ENCODE data around the gene AP5S1. TPM values are rescaled to one million over a fixed set of nuclear protein-coding genes. Genes with fewer than 3 reads are reported as not detected.
A peak's percentile ranks its signal among the peaks of the same experiment; 100 is the strongest.

The AP5S1 gene
- total and polyA plus RNA-seq, 7 donors: 11.0 to 25.2 (median 12.2) TPM

DNA sequence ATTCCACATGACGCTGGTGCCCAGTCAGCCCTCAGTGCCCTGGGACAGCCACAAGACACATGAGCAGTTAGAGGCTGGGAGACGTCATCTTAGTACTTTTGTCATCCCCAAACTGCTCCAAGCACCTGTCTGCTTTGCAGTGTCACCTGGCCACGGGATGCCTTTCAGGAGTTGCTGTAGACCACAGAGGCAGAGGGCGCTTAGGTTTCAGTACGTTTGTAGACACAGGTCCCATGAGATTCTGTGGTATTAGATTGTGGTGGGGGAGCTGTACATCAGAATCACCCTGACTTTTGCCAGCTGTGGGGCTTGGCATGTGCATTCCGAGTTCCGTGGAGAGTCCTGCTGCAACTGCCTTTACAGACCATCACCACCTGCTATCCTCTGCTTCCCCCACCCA, 43.0 kb downstream of the AP5S1 start:
- 75 to 77% (median 76%) methylated on average over 7 of the region's 7 CpGs for WGBS, 3 donors
- H3K27ac ChIP-seq: no peak overlapping the region
- intact Hi-C loops (cut with DNase I): no loop called here
- TF ChIP-seq, protein P1, sequence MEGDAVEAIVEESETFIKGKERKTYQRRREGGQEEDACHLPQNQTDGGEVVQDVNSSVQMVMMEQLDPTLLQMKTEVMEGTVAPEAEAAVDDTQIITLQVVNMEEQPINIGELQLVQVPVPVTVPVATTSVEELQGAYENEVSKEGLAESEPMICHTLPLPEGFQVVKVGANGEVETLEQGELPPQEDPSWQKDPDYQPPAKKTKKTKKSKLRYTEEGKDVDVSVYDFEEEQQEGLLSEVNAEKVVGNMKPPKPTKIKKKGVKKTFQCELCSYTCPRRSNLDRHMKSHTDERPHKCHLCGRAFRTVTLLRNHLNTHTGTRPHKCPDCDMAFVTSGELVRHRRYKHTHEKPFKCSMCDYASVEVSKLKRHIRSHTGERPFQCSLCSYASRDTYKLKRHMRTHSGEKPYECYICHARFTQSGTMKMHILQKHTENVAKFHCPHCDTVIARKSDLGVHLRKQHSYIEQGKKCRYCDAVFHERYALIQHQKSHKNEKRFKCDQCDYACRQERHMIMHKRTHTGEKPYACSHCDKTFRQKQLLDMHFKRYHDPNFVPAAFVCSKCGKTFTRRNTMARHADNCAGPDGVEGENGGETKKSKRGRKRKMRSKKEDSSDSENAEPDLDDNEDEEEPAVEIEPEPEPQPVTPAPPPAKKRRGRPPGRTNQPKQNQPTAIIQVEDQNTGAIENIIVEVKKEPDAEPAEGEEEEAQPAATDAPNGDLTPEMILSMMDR (IDR thresholded peaks at IDR 0.05): no peak
- H3K9me3 ChIP-seq: no peaks in the 10 kb centered on the region
- H3K27me3 ChIP-seq (ENCODE audit: insufficient read depth in 3 of 3, low read length in 2 of 3): no peaks in the 10 kb centered on the region
- ATAC-seq: no peak
- no peak overlapping the region for H3K4me3 ChIP-seq
- no peak for DNase-seq
- no peaks in the 10 kb centered on the region for H3K4me1 ChIP-seq
- H3K36me3 ChIP-seq (ENCODE audit: insufficient read depth in 1 of 2, low read depth in 1 of 2): peaks cover 3 to 95% of the 10 kb centered on the region in 2 donors

DNA sequence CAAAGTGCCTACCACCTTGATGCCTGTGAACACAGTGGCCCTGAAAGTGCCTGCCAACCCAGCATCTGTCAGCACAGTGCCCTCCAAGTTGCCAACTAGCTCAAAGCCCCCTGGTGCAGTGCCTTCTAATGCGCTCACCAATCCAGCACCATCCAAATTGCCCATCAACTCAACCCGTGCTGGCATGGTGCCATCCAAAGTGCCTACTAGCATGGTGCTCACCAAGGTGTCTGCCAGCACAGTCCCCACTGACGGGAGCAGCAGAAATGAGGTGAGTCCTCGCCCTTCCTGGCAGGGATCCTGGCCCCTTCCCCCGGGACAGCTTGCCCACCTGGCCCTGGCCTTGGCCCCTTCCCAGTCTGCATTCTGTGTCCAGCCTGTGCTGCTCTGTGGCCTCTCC, 44.2 kb downstream of the AP5S1 start:
- no peak for DNase-seq
- TF ChIP-seq, protein P1 (IDR thresholded peaks at IDR 0.05): no peak
- Histone ChIP-seq H3K27ac (no peak overlapping the region), H3K9me3 (no peaks in the 10 kb centered on the region), H3K27me3 (ENCODE audit: insufficient read depth in 3 of 3, low read length in 2 of 3) (no peaks in the 10 kb centered on the region), H3K36me3 (ENCODE audit: insufficient read depth in 1 of 2, low read depth in 1 of 2) (peaks cover 3 to 97% of the 10 kb centered on the region in 2 donors), H3K4me3 (no peak overlapping the region), H3K4me1 (no peaks in the 10 kb centered on the region)
- peak in 1 of 4 donors; percentile 10 for ATAC-seq
- WGBS, 3 donors: 55 to 65% (median 65%) methylated on average over 5 of the region's 5 CpGs
- intact Hi-C loops (cut with DNase I): no loop called here

- ATAC-seq (no peak), DNase-seq (no peak)
- H3K27me3 ChIP-seq (ENCODE audit: insufficient read depth in 3 of 3, low read length in 2 of 3): no peaks in the 10 kb centered on the region
- intact Hi-C loops (cut with DNase I): no loop called here
- TF ChIP-seq, protein P1 (IDR thresholded peaks at IDR 0.05): no peak
- H3K27ac ChIP-seq: no peak overlapping the region
- H3K9me3 ChIP-seq: no peaks in the 10 kb centered on the region
- peaks cover 3 to 99% of the 10 kb centered on the region in 2 donors for H3K36me3 ChIP-seq (ENCODE audit: insufficient read depth in 1 of 2, low read depth in 1 of 2)
- H3K4me1 ChIP-seq: no peaks in the 10 kb centered on the region
- no peak overlapping the region for H3K4me3 ChIP-seq
- 85 to 90% (median 87%) methylated on average over 12 to 14 of the region's 14 CpGs for WGBS, 3 donors
Measured at GRCh38 chr20:3865152-3865886, 45.0 kb downstream of the AP5S1 start.

DNA sequence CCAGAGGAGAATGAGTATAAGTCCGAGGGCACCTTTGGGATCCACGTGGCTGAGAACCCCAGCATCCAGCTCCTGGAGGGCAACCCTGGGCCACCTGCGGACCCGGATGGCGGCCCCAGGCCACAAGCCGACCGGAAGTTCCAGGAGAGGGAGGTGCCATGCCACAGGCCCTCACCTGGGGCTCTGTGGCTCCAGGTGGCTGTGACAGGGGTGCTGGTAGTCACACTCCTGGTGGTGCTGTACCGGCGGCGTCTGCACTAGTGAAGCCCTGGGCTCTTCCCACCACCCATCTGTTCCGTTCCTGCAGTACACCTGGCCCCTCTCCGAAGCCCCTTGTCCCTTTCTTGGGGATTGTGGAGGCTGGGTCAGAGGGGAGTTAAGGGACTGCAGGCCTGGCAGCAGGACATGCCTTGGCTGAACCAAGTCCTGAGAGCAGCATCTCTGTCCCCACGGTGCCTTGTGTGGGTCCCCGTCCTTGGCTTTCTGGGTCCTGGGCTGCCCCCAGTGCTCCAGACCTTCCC, 45.6 kb downstream of the AP5S1 start:
- H3K4me3 ChIP-seq: no peak overlapping the region
- TF ChIP-seq, protein P1 (IDR thresholded peaks at IDR 0.05): no peak
- ATAC-seq (no peak), DNase-seq (no peak)
- H3K36me3 ChIP-seq (ENCODE audit: insufficient read depth in 1 of 2, low read depth in 1 of 2): peaks cover 3 to 95% of the 10 kb centered on the region in 2 donors
- no peak overlapping the region for H3K27ac ChIP-seq
- no peaks in the 10 kb centered on the region for H3K9me3 ChIP-seq
- H3K4me1 ChIP-seq: no peaks in the 10 kb centered on the region
- WGBS, 3 donors: 87 to 92% (median 91%) methylated on average over 13 to 14 of the region's 14 CpGs
- intact Hi-C loops (cut with DNase I): no loop called here
- H3K27me3 ChIP-seq (ENCODE audit: insufficient read depth in 3 of 3, low read length in 2 of 3): no peaks in the 10 kb centered on the region

All from psoas muscle (tissue), 8 donors.